ENCODE results near the gene CORO1C. TPM values are rescaled to one million over a fixed set of nuclear protein-coding genes. Genes with fewer than 3 reads are reported as not detected.

Gene CORO1C
- total RNA-seq, 1 donor from 2014 or later, result 307 TPM

DNA sequence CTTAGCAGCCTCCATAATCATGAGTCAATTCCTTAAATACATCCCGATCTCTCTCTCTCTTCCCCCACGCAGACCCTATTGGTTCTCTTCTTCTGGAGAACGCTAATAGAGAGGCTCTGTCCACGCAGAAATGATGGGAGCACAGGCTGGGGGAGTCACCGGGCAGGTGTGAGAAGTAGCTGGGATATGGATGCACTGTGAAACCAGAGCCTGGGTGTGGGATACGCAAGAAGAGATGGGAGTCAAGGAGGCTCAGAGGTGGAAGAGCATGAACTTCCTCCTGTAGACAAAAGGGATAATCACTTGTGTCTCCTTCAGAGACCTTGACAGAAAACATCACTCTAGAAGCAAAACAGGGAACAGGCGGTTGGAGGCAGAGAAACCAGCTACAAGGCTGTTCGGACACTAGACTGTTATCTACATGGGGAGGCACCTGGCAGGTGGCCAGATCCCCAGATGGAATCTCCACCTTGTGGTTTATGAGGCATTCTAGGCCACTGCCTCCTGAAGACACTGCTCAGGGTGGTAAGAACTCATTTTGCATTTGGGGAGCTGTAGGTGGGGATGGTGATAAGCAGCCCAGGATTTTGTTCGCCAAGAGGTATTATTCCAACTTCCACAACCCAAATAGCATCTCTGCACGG is 90.4 kb downstream of the CORO1C start:
- no peak for ATAC-seq
- H3K9me3 ChIP-seq, result no peaks in the 10 kb centered on the region
- no peak overlapping the region for H3K27ac ChIP-seq
- H3K4me1 ChIP-seq, result peaks cover 78% of the 10 kb centered on the region
- peak; percentile 52 for DNase-seq
- peaks cover 5% of the 10 kb centered on the region for H3K36me3 ChIP-seq
- intact Hi-C loops (cut with DNase I), result no loop called here
- TF ChIP-seq, protein P1, sequence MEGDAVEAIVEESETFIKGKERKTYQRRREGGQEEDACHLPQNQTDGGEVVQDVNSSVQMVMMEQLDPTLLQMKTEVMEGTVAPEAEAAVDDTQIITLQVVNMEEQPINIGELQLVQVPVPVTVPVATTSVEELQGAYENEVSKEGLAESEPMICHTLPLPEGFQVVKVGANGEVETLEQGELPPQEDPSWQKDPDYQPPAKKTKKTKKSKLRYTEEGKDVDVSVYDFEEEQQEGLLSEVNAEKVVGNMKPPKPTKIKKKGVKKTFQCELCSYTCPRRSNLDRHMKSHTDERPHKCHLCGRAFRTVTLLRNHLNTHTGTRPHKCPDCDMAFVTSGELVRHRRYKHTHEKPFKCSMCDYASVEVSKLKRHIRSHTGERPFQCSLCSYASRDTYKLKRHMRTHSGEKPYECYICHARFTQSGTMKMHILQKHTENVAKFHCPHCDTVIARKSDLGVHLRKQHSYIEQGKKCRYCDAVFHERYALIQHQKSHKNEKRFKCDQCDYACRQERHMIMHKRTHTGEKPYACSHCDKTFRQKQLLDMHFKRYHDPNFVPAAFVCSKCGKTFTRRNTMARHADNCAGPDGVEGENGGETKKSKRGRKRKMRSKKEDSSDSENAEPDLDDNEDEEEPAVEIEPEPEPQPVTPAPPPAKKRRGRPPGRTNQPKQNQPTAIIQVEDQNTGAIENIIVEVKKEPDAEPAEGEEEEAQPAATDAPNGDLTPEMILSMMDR (IDR thresholded peaks at IDR 0.05), result no peak
- no peak overlapping the region for H3K4me3 ChIP-seq
- no peaks in the 10 kb centered on the region for H3K27me3 ChIP-seq (ENCODE audit: low read depth)

DNA sequence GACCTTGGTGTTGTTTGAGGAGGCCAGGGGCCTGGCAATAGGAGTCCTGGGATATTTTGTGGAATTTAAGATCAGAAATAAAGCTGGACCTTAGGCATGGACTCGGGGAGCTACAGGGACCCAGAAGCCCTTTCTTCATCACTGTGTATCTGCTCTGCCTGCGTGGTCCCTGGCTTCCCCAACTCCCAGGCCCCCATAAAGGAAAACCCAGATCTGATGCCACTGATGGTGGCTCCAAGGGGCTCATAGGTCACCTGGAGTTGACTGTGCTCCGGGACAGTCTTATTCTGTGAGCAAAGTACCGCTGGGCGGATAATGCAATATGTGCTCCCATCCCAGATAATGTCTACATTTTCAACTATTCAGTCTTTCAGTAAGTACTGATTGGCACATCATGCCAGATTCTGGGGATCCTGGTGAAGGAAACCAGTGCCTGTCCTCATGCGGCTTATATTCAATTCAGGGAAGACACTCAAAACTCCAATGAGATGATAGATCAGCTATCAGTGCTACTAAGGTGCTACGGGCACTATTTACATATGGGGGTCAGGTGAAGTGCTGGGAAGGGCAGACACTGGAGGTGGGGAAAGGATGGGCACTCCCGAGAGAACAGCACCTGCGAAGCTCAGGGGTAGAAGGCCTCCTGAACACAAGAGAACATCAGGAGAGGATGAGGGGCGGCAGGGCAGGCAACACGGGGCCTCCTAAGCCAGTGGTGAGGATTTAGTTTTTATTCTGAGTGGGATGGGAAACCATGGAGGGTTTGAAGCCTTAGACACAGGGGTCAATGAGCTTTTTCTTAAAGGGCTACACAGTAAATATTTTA is 92.1 kb downstream of the CORO1C start:
- DNase-seq, result no peak
- Histone ChIP-seq H3K9me3 (no peaks in the 10 kb centered on the region), H3K27ac (peak overlapping the region; percentile 64), H3K36me3 (no peaks in the 10 kb centered on the region), H3K4me3 (no peak overlapping the region), H3K27me3 (ENCODE audit: low read depth) (no peaks in the 10 kb centered on the region), H3K4me1 (peaks cover 78% of the 10 kb centered on the region)
- ATAC-seq, result no peak
- TF ChIP-seq, protein P1 (IDR thresholded peaks at IDR 0.05), result no peak
- intact Hi-C loops (cut with DNase I), result no loop called here

DNA sequence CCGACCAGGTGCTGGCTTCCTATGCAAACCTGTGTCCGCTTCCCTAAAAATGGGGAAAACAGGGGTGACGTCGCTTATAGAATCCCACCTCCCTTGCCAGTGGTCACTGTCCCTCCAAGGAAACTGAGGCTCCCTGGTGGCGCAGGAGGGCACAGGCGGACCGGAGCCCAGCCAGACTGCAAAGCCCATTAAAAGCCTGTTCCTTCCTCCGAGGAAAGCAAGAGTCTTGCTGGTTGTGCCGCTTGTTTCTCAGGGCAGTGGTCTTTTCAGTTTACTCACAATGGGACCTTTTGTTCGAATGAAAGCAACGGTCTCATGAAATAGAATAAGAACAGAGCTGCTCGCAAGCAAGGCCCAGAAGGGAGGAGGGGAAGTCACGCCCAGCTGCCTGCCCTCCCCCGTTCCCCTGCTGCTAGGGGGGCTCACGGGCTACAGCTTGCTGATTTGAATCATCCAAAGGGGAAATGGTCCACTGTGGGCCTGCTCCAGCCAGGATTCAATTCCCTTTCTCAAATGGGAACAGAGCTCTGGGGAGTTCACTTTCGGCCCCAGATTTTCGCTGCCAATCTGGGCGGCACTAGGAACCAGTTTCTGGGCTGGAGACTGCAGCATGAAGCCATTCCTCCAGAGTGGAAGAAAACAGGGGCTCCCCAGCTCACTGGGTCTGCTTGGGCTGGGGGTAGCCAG is 93.0 kb downstream of the CORO1C start:
- TF ChIP-seq, protein P1 (IDR thresholded peaks at IDR 0.05), result no peak
- intact Hi-C loops (cut with DNase I), result no loop called here
- H3K4me3 ChIP-seq, result no peak overlapping the region
- H3K36me3 ChIP-seq, result no peaks in the 10 kb centered on the region
- no peaks in the 10 kb centered on the region for H3K27me3 ChIP-seq (ENCODE audit: low read depth)
- peaks cover 78% of the 10 kb centered on the region for H3K4me1 ChIP-seq
- ATAC-seq (no peak), DNase-seq (peak; percentile 49)
- peak overlapping the region; percentile 64 for H3K27ac ChIP-seq
- no peaks in the 10 kb centered on the region for H3K9me3 ChIP-seq

DNA sequence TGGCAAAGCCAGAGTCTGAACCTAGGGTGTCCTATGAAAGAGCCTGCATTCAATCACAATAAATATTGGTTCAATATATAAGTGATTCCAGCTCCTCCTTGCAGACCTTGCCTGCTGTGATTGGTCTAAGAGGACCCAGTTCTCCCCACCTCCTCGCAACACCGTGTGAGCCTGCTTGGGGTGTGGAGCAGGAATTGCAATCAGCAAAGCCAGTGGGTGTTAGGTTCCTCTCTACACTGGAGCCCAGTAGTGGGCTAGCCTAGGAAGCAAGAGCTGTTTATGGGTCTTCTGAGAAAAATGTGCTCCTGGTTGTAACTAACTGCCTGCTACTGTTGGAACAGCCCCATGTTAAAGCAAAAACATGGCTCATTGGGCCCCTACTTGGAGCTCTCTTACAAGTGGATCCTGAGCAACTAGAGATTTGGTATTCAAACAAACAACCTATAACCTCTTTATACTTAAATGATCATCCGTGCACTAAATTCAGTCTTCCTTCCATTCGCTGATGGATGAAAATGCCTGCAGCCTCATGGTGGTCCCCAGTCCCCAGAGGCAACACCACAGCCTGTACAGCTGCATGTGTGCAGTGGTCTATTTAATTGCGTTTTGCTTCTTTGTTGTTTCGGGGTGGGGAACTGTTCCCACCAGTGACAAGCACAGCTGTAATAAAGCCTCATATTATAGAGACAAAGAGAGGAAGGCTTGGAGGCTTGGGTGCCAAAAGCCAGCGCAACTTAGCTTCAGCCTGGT is 93.9 kb downstream of the CORO1C start:
- H3K27ac ChIP-seq, result peak overlapping the region; percentile 64
- no peak for ATAC-seq
- H3K4me1 ChIP-seq, result peaks cover 78% of the 10 kb centered on the region
- no peaks in the 10 kb centered on the region for H3K27me3 ChIP-seq (ENCODE audit: low read depth)
- H3K9me3 ChIP-seq, result no peaks in the 10 kb centered on the region
- no peak for DNase-seq
- intact Hi-C loops (cut with DNase I), result no loop called here
- H3K4me3 ChIP-seq, result no peak overlapping the region
- TF ChIP-seq, protein P1 (IDR thresholded peaks at IDR 0.05), result no peak
- H3K36me3 ChIP-seq, result no peaks in the 10 kb centered on the region

All from lower lobe of right lung (tissue), 2 donors.